HG02840 (cell line): ENCODE results near the gene EIF5.

Experiments
- ATAC-seq: cut with Tn5 transposase; IDR thresholded peaks from one replicate; pipeline ENCODE4 v1.9.1; 2021; ENCODE audit warnings: mild to moderate bottlenecking, moderate library complexity, moderate number of reproducible peaks; ENCODE audit not compliant: unreplicated experiment, low FRiP score

Gene EIF5

DNA sequence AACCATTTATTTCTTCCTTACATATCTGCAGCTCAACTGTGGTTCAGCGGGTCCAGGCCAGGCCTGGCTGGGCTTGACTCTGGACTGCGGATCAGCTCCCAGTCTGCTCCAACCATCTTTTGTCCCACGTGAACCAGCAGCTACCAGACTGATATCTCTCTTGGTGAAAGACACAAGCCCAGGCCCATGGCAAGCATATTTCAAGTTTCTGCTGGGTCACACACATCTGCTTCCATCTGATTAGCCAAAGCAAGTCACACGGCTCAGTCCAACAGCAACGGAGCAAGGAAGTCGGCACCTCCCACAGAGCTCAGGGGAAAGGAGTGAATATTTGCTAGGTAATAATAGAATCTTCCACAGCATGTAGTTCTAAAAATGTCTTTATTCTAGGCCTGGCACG lies 26.5 kb downstream of the EIF5 start:
- ATAC-seq, result no peak

DNA sequence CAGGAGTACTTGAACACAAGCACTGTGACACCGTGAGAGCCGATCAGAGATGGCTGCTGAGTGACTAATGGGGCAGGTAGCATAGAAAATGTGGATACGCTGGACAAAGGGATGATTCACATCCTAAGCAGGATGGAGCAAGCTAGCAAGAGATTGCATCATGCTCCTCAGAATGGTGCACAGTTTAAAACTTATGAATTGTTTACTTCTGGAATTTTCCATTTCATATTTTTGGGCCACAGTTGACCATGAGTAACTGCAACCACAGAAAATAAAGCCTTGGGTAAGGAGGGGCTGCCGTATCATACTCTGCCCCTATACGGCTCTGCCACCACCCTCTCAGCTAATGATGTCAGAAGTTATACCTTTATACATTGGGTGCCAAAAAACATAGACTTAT lies 27.8 kb downstream of the EIF5 start:
- no peak for ATAC-seq

DNA sequence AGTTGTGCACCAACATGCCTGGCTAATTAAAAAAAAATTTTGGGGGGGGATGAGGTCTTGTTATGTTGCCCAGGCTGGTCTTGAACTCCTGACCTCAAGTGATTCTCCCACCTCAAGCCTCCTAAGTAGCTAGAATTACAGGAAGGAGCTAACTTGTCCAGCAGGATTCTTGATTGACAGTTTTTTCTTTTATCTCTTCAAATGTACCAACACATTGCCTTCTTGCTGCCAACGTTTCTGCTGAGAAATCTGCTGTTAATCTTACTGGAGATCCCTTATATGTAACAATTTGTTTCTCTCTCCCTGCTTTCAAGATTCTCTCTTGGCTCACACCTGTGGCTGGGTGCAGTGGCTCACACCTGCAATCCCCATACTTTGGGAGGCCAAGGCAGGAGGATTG lies 28.7 kb downstream of the EIF5 start:
- ATAC-seq, result no peak

DNA sequence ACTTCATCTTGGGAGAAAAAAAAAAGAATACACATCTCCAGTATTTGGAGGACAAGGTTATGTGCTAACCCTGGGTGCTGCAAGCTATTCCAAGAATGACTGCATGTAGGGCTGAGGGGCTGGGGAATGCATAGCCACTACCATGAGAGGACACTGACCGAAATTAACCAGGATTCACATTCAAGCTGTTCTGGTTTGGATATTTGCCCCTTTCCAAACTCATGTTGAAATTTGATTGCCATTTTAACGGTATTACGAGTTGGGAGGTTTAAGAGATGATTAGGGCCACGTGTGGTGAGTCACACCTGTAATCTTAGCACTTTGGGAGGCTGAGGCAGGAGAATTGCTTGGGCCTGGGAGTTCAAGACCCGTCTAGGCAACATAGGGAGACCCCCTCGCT lies 32.7 kb downstream of the EIF5 start:
- ATAC-seq, result no peak

DNA sequence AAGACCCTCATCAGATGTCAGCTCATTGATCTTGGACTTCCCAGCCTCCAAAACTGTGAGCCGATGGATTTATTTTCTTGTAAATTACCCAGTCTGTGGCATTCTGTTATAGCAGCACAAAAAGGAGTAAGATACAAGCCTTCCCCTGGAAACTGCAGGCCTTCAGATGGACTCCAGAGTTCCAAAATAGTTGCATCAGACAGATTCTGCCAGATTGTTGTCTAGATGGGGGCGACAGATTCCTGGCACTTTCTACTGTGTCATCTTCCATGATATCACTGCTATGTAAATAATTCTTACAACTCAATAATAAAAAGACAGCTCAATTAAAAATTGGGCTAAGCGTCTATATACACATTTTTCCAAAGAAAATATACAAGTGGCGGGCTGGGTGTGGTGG lies 34.0 kb downstream of the EIF5 start:
- ATAC-seq, result no peak

DNA sequence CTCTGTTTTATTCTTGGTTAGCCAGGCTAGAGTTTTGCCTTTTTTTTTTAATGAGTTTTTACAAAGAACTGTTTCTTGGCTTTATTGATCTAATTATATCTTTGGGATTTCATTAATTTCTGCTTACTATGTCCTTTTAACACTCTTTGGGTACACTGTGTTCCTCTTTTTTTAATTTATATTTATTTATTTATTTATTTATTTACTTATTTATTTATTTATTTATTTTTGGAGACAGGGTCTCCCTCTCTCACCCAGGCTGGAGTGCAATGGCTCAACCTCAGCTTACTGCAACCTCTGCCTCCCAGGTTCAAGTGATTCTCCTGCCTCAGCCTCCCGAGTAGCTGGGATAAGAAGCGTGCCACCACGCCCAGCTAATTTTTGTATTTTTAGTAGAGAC lies 36.0 kb downstream of the EIF5 start:
- no peak for ATAC-seq

DNA sequence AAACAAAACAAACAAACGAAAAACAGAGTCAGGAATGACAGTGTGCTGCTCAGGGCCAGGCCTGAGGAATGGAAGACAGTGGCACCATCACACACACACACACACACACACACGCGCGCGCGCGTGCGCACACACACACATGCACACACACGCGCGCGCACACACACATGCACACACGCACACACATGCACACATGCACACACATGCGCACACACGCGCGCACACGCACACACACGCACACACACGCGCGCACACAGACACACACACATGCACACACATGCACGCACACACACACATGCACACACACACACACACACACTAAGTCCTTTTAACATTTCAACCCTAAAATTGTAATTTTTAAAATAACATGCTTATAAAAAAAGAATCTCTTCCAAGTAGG lies 38.0 kb downstream of the EIF5 start:
- no peak for ATAC-seq

DNA sequence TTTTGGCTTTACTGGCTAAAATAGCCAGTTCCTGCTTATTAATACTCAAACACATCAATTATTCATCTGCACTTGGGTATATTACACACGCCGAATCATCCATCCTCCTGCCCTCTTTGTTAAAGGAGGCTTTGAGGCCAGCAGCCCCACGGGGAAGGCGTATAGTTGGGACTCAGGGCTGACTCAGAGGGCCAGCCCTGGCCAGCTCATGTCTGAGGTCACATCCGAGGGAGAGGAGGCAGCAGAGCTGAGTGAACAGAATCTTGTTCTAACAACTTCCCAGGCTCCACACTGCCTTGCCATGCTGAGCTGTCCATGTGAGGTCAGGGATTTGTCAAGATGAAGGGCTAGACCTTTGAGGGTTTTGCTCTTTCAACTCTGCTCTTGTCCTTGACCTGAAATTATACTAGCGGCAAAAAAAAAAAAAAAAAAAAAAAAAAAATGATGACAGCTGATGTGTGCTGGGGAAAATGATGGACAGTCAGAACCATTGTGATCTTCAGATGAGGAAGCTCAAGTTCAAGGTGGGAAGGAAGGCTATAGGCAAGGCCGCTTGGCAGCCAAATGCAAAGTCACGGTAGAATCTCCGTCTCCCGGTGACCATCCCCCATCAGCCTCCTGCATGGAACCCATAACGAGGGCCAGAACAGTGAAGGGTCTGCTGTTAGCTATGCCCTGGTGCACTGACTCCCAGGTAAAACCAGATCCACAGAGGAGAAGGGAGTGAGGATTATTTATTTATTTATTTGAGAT lies 38.7 kb downstream of the EIF5 start:
- ATAC-seq, result no peak

DNA sequence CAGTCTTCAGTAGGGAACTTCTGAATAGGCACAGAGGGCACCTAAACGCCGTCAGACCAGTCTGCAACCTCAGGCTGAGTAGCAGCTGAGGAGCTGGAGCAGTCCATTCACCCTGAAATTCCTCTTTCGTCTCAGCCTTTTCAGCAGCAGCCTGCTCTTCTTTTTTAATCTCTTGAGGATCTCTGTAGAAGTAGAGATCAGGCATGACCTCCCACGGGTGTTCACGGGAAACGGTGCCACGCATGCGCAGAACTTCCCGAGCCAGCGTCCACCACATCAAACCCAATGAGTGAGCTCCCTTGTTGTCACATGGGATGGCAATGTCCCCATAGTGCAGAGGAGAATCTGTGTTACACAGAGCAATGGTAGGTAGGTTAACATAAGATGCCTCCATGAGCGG lies 40.1 kb downstream of the EIF5 start:
- ATAC-seq, result no peak

DNA sequence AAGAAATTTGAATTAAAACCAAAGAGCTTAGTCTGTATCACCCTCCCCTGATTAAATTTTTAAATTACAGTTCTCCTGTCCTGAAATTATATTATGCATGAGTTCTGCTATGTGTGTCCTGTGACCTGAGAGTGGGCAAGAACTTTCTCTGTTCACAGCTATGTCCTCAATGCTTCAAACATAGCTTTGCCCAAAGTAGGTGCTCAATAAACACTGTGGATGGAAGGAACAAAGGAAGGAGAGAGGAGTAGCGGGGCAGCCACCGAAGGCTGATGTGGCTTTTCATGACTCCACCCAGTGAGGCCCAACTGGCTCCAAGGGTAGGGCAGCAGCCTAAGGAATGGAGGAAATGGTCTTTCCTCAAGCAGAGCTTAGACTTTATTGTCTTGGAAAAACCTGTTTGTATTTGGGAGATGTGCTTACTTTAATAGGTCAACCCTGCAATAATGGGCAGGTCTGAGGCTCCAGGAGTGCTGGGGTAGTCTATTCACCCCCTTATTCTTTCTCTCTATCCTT lies 43.5 kb downstream of the EIF5 start:
- no peak for ATAC-seq

DNA sequence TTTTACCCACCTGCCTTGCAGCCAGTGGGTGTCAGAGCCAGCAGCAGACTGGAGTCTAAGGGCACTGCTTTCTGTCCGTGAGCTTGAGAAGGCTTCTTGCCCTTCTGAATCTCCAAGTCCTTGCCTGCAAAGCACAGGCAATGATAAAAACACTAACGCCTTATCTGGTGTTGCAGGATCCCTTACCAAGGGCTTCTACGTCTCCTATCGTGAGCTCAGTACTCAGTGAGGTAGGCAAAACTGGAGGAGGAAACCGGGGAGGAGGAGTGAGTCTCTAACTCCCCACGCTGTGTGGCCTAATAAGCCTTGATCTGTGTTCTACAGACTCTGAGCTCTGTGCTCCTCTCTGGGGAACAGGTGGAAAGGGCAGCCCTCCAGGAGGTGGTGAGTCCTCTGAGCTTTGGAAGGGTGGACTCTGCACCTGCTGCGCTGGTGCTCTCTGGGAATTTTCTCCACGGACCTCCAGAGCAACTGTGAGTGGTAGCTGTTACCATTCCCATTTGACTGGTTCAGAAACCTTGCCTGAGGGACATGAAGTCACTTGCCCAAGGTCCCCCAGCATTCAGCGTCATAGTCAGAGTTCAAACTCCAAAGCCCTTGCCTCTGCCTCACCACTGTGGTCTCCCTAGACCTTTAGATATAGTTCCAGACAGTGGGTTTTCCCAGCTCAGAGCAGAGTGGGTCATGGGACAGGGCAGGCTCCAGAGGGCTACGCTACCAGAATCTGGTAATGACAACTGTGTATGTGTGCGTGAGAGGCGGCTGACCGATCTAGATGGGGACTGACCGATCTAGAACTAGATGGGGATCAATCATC lies 44.2 kb downstream of the EIF5 start:
- no peak for ATAC-seq

DNA sequence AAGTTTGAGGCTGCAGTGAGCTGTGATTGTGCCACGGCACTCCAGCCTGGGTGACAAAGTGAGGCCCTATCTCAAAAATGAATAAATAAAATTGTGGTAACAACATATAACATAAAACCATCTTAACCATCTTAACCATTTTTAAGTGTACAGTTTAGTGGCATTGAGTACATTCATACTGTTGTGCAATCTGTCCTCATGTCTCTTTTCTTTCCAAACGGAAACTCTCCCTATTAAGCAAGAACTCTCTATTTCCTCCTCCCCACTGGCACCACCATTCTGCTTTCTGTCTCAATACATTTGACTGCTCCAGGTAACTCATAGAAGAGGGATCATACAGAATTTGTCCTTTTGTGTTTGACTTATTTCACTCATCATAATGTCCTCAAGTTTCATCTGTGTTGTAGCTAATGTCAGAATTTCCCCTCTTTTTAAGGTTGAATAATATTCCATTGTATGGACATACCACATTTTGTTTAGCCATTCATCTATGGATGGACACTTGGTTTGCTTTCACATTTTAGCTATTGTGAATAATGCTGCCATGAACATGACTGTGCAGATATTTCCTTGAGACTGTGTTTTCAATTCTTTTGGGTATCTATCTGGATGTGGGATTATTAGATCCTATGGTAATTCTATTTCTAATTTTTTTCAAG lies 46.8 kb downstream of the EIF5 start:
- ATAC-seq, result no peak

DNA sequence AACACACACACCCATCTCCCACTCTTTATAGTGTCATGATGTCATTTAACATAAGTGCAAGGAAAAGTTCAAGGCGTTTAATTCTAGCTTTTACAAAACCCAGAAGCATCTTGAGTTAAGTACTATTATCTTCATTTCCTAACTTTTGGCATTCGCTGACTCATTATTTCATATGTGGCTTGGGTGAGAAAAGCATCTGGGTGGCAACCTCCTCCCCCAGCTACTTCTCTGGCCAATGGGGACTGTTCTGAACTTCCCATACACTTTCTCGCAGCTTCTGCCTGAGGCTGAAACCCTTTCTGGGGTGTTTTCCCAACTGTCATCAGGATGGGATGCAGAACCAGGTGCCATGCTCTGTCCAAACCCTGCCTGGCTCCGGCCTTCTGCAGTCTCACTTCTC lies 48.3 kb downstream of the EIF5 start:
- no peak for ATAC-seq

DNA sequence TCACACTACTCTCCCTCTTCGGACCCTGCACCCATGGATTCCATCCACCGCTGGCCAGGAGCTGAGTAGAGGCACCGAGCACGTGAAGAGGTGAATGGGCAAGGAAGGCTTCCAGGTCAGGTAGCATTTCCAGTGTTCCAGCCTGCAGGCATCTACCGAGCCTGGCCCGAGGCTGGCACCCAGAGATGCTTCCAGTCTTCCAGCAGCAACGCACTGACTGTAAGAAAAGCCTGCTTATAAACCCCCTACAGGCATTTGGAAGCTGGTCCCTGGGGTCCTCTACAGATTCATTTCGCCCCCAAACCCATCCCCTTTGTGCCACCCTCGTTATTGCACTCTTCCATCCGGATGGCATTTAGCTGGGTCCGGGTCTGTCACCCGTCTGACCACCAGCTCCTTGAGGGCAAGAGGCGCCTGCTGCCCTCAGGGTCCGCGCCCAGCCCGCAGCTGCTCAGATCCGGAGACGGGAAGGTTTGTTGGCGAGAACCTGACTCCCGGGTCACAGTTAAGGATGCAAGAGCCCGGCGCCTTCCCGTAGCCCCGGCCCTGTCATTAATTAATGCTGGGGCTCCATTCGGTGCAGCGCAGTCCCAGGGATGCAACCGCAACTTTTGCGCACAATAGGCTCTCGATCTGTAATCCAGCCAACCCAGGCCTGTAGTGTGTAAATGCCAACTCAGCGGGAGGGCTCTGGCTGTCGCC lies 50.6 kb downstream of the EIF5 start:
- peak; percentile 6 for ATAC-seq

DNA sequence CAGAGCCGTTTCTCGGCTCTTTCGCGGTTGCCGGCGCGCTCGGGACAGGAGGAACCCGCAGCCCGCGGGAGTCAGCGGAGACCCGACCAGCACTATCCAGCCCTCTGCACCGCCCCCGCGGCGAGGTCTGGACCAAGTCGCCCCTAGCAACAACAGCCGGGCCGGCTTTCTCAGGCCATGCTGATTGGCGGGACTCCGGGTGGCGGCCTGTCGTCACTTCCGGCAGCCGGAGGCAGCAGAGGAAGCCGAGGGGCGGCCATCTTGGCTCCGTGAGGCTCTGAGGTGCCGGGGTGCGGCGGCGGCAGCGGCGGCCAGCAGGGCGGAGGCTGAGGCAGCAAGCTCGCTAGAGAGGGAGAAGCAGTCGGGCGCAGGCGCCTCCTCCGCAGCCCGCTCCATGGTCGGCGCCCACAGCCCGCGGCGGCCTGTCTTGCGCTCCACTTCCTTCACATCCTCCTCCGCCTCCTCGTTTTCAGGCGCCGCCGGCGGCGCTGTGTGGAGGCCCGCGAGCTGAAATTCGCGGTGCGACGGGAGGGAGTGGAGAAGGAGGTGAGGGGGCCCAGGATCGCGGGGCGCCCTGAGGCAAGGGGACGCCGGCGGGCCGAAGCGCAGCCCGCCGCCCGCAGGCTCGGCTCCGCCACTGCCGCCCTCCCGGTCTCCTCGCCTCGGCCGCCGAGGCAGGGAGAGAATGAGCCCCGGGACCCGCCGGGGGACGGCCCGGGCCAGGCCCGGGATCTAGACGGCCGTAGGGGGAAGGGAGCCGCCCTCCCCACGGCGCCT lies 51.3 kb downstream of the EIF5 start, which contains the start of gene MARK3:
Gene MARK3 (plus strand): TSS at position 264 of the 777 bp plus-strand sequence. CDS start 615 bp downstream, outside the sequence.
- ATAC-seq, result peak; percentile 92

DNA sequence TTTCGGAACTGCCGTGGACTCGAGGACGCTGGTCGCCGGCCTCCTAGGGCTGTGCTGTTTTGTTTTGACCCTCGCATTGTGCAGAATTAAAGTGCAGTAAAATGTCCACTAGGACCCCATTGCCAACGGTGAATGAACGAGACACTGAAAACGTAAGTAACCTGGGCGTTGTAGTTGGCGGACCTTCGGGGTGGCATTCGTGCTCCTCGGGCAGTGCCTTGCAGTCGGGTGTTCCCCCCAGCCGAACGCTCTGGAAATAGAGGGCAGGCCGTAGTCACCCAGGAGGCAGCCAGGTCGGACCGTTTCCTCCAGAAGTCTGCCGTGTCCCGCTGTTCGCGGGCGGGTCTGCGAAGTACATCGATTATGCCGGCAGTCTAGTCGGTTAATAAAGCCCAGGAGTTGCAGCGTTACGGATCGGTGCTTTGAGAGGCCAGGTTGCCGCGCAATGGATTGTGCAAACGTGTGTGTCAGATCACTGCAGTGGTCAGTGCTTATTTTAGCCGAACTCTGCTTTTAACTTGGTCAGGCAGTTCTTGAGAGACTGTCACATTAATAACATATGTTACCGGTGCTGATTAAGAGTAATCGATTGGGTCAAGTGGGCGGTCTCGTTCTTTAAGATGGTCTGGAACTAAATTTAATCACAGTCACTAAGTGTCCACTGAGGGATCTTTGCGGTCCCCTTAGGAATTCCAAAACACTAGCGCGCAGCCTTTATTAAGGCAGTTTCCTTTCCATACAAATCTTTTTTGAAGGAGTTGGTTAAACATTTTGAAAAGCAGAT lies 52.1 kb downstream of the EIF5 start:
- no peak for ATAC-seq

DNA sequence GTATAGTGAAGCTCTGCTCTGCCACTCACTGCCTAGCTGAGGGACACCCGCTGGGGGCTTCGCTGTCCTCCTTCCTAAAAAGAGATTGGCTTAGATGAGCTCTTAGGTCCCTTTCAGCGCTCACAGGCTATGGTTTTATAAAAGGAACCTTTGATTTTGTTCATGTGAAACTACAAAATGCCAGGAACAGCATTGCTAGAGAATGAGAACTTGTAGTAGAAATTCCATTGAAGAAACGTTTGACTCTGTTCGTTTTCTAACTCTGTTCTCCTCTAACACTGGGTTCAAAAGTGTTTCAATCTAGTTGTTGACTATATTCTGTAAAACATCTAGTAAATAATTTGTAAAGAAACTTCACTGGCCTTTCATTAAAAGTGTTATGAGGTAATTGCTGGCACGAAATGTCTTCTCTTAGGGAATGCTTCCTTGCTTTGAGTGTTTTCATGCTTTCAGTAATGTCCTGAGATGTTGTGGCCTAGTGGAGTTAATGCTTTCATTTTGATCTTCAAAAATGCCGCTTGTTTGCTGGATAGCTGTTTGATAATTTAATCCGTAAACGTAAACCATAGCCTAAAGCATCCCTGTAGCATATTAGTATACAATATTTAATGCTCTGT lies 52.8 kb downstream of the EIF5 start:
- ATAC-seq, result no peak

DNA sequence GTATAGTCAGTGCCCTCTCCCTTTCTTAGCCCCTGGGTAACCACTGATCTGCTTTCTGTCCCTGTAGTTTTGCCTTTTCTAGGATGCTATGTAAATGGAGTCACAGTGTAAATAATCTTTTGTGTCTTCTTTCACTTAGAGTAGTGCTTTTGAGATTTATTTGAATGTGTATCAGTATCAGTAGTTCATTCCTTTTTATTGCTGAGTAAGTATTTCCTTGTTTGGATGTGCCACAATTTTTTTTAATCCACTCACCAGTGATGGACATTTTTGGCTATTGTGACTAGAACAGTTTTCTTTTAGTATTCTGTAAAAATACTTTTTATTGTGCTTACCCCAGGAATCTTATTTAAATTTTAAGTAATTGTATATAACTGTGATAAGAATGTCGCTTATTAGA lies 54.6 kb downstream of the EIF5 start:
- ATAC-seq, result no peak

DNA sequence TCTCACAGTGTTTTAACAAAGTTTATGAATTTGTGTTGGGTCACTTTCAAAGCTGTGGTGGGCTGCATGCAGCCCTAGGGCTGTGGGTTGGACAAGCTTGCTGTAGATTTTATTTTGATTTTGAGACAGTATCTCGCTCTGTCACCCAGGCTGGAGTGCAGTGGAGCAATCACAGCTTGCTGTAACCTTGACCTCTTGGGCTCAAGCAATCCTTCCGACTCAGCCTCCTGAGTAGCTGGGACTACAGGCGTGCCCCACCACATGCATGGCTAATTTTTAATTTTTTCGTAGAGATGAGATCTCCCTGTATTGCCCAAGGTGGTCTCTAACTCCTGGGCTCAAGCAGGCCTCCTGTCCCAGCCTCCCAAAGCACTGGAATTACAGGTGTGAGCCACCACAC lies 56.6 kb downstream of the EIF5 start:
- ATAC-seq, result no peak
